Lower lobe of right lung (tissue), 2 donors: ENCODE results near the gene RCCD1. TPM values are rescaled to one million over a fixed set of nuclear protein-coding genes. Genes with fewer than 3 reads are reported as not detected.

Source experiments
- ATAC-seq, 2 donors: fragments of 200-7000 bp; cut with Tn5 transposase; one replicate each; pipeline ENCODE4 v1.9.1; 2020 to 2022; ENCODE audit warnings: mild to moderate bottlenecking in 2 of 2, moderate library complexity in 2 of 2
- DNase-seq: peaks from one replicate; pipeline ENCODE4 v3.0.0-alpha.2; 2020
- H3K27ac ChIP-seq: fragments of 200-600 bp; one replicate; pipeline ENCODE4 v1.8.0; 2022
- H3K27me3 ChIP-seq: fragments of 200-600 bp; one replicate; pipeline ENCODE4 v1.8.0; 2022; ENCODE audit warnings: low read depth
- H3K36me3 ChIP-seq: fragments of 200-600 bp; one replicate; pipeline ENCODE4 v1.8.0; 2022; ENCODE audit warnings: mild to moderate bottlenecking
- H3K4me1 ChIP-seq: fragments of 200-600 bp; one replicate; pipeline ENCODE4 v1.8.0; 2022
- H3K4me3 ChIP-seq: fragments of 200-600 bp; one replicate; pipeline ENCODE4 v1.8.0; 2022; ENCODE audit warnings: mild to moderate bottlenecking
- H3K9me3 ChIP-seq: fragments of 200-600 bp; one replicate; pipeline ENCODE4 v1.8.0; 2022
- intact Hi-C: fragments of 100-400 bp; cut with DNase I; formaldehyde crosslinking; loops from one replicate; pipeline ENCODE4 v1.11.0; 2022
- total RNA-seq: library from RNA; stranded (reverse); fragmentation: NEBNext Ultra II Directional; extraction: Animal tissue kit (Norgen Biotek cat#: 25700); gene quantifications from one replicate; pipeline ENCODE4 v1.2.1, GENCODE V29; 2021
- TF ChIP-seq, protein P1 (sequence below): fragments of 200-600 bp; IDR thresholded peaks from one replicate; pipeline ENCODE4 v1.8.0; 2022; ENCODE audit warnings: antibody characterized with exemption, mild to moderate bottlenecking
- donor health status: DM: no; HTN: yes; CAD: no; lungs with severe emphysema.

The RCCD1 gene
- total RNA-seq, 1 donor from 2014 or later = 10.3 TPM

- H3K4me3 ChIP-seq = no peak overlapping the region
- DNase-seq (no peak), ATAC-seq (no peak)
- TF ChIP-seq, protein P1, sequence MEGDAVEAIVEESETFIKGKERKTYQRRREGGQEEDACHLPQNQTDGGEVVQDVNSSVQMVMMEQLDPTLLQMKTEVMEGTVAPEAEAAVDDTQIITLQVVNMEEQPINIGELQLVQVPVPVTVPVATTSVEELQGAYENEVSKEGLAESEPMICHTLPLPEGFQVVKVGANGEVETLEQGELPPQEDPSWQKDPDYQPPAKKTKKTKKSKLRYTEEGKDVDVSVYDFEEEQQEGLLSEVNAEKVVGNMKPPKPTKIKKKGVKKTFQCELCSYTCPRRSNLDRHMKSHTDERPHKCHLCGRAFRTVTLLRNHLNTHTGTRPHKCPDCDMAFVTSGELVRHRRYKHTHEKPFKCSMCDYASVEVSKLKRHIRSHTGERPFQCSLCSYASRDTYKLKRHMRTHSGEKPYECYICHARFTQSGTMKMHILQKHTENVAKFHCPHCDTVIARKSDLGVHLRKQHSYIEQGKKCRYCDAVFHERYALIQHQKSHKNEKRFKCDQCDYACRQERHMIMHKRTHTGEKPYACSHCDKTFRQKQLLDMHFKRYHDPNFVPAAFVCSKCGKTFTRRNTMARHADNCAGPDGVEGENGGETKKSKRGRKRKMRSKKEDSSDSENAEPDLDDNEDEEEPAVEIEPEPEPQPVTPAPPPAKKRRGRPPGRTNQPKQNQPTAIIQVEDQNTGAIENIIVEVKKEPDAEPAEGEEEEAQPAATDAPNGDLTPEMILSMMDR = no peak
- H3K4me1 ChIP-seq = peaks cover 13% of the 10 kb centered on the region
- H3K27ac ChIP-seq = no peak overlapping the region
- H3K9me3 ChIP-seq = no peaks in the 10 kb centered on the region
- intact Hi-C loops = no loop called here
- no peaks in the 10 kb centered on the region for H3K36me3 ChIP-seq
- H3K27me3 ChIP-seq = no peaks in the 10 kb centered on the region
Measured at GRCh38 chr15:90990446-90990845, 35.8 kb downstream of the RCCD1 start.

- H3K9me3 ChIP-seq = no peaks in the 10 kb centered on the region
- intact Hi-C loops = no loop called here
- ATAC-seq = no peak
- no peak overlapping the region for H3K4me3 ChIP-seq
- no peaks in the 10 kb centered on the region for H3K27me3 ChIP-seq
- TF ChIP-seq, protein P1 = no peak
- peaks cover 14% of the 10 kb centered on the region for H3K4me1 ChIP-seq
- H3K27ac ChIP-seq = no peak overlapping the region
- H3K36me3 ChIP-seq = no peaks in the 10 kb centered on the region
- DNase-seq = no peak
Measured at GRCh38 chr15:90991587-90992285, 37.1 kb downstream of the RCCD1 start.

- H3K27ac ChIP-seq = peak overlapping the region; percentile 90
- H3K4me3 ChIP-seq = peak overlapping the region; percentile 96
- H3K9me3 ChIP-seq = no peaks in the 10 kb centered on the region
- ATAC-seq (peak; percentile 52 to 59), DNase-seq (peak; percentile 55)
- peaks cover 14% of the 10 kb centered on the region for H3K36me3 ChIP-seq
- TF ChIP-seq, protein P1 = no peak
- H3K4me1 ChIP-seq = peaks cover 14% of the 10 kb centered on the region
- intact Hi-C loops = no loop called here
- no peaks in the 10 kb centered on the region for H3K27me3 ChIP-seq
Measured at GRCh38 chr15:90994059-90994416, 39.4 kb downstream of the RCCD1 start.

DNA sequence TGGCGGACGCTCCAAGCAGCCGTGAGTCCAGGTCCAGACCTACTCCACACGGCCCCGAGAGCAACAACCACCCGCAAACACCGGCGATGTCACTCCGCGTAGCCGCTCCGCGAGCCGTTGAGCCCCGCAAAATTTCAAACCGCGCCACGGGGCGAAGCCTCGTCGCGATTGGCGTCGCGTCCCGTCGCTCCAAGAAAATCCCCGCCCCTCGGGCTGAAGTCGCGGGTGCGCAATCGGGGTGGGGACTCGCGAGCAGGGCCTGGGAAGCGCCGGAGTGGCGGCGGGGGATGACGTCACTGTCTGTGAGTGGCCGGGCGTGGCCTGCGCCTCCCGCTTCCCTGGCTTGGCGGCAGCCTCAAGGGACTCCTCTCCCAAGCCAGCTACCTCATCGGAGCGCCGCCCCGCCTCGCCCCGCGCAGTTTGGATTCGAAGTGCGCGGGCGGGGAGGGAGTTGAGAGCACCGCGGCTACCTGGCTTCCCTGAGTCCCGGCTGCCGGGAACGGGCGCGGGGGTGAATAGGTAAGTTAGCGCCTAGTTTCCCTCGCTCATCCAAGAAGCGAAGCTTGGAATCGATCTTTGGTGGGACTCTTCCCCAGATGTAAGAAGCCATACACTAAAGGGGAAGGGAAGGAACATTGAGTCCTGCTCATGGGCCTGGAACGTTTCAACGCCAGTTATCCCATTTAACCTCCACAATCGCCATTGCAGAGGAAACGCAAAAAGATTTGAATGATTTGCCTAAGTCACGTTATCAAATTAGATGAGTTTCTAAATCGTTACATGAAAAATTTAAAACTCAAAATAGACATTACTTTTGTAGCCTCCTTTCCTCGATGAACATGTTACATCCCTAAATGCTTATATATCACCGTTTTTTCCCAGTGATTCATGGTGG, 40.0 kb downstream of the RCCD1 start, which contains the start of gene PRC1:
TSS of gene PRC1 (minus strand) at position 119 of the 895 bp plus-strand sequence. CDS start at position 1, 118 bp downstream.
- DNase-seq (peak; percentile 99), ATAC-seq (peak; percentile 100)
- Histone ChIP-seq H3K27me3 (no peaks in the 10 kb centered on the region), H3K27ac (peak within 1 kb of the TSS; percentile 90), H3K4me3 (peak within 1 kb of the TSS; percentile 96), H3K36me3 (peaks cover 20% of the 10 kb centered on the region), H3K9me3 (no peaks in the 10 kb centered on the region), H3K4me1 (peaks cover 14% of the 10 kb centered on the region)
- TF ChIP-seq, protein P1 = no peak
- intact Hi-C loops = no loop called here

- intact Hi-C loops = no loop called here
- no peak for ATAC-seq
- H3K36me3 ChIP-seq = peaks cover 60% of the 10 kb centered on the region
Measured at GRCh38 chr15:90998737-90999136, 44.1 kb downstream of the RCCD1 start.

More at GRCh38 chr15:90998737-90999136, 44.1 kb downstream of the RCCD1 start:
- H3K27me3 ChIP-seq = no peaks in the 10 kb centered on the region
- no peak overlapping the region for H3K27ac ChIP-seq
- H3K4me3 ChIP-seq = no peak overlapping the region
- TF ChIP-seq, protein P1 = no peak
- DNase-seq = no peak
- H3K9me3 ChIP-seq = no peaks in the 10 kb centered on the region
- H3K4me1 ChIP-seq = peaks cover 9% of the 10 kb centered on the region
